Activated T-helper 9 cell treated with anti-CD3 and anti-CD28 coated beads, Interleukin-2, amount 50 U/mL, for 16 hours (primary cell): ENCODE measurements around the gene CAPN3.

Experiments
- DNase-seq: peaks from one replicate; pipeline ENCODE4 v3.0.0-alpha.2; 2020; ENCODE audit warnings: low read depth

CAPN3 gene

DNA sequence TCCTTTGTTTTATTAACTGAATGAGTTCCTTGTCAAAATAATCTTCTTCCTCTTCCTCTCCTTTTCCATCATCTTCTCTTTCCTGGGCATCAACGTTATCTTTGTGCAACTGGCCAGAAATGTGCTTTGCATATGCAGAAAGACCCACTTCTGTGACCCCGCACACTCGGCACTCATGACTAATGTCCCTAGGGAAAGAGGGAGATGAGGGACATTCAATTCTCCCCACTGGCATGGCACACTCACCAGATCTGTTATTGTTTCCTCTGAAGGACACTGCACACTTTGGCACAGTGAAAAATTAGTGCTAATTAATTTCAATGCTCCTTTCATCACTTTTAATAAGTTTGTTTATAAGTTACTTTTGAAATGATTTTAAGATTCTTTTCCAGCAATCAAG lies 97.7 kb downstream of the CAPN3 start:
- DNase-seq = no peak

- no peak for DNase-seq
Observed at GRCh38 chr15:42457445-42458442, 98.4 kb downstream of the CAPN3 start.

DNA sequence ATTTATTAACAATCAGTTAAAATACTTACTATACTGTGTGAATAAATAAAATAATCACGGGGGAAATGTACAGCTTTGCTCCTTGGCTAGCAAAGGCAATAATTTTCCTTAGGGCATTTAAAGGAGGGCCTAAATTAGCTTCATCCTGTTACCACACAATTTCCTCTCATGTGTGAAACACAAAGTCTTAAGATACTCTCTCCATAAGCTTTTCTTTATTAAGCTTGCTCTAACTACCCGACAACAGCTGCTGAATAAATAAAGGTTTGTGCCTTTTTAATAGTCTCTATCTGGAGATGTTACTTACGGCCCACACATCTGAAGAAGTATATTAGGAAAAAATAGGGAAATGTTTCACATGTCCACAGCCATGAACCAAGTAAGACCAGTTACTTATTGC lies 102.0 kb downstream of the CAPN3 start:
- no peak for DNase-seq
